Lower leg skin (tissue), 3 donors: ENCODE data around the gene SCMH1.

Experiments used
- CTCF ChIP-seq, 3 donors: fragments of 450-650 bp; IDR thresholded peaks; one replicate each; pipeline ENCODE4 v1.5.1; 2016; ENCODE audit warnings: antibody characterized with exemption in 3 of 3, mild to moderate bottlenecking in 3 of 3, moderate library complexity in 2 of 3
- POLR2A ChIP-seq, 2 donors: fragments of 450-650 bp; IDR thresholded peaks; one replicate each; pipeline ENCODE4 v1.6.1; 2016 to 2017; ENCODE audit warnings: antibody characterized with exemption in 2 of 2, mild to moderate bottlenecking in 1 of 2, moderate library complexity in 1 of 2

- TF ChIP-seq POLR2A (IDR thresholded peaks at IDR 0.05) = no peak
- TF ChIP-seq CTCF (IDR thresholded peaks at IDR 0.05) = no peak
Observed at GRCh38 chr1:41101076-41101475, 141.0 kb downstream of the SCMH1 start.
